ENCODE data around the gene LRRC27. TPM values are rescaled to one million over a fixed set of nuclear protein-coding genes. Genes with fewer than 3 reads are reported as not detected.

The LRRC27 gene
- total RNA-seq, 2 donors from 2014 or later, result 5.8 to 6.1 TPM

DNA sequence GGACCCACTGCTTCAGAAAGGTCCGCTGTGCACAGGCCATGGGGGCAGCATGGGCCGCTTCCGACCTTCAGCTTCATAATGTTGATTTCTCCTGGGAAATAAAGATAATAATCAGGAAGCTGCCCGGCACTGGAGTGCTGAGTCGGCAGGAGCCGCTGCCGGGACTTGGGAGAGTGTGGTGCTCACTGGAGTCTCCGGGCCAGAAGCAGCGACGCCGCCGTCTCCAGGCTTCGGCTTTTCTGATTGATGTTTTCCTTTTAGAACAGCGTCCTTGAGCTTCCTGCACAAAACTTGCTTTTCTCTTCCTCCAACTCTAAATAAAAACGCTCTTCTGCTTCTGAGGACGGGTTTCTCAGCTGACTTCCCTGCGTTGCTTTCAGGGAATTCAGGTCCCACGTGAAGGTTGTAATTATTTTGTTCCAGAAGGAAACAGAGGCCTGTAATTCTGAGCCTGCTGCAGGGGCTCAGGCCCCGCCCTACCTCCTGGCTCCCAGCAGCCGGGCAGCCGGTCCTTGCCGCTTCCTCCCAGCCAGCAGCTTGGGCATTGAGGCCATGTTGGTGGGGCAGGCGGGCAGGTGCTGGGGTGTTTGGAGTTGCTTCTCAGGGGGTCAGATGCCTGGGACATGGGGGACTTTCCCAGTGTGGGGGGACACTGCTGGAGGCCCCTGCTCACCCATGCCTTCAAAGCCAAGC is 79.7 kb downstream of the LRRC27 start:
- DNase-seq, result peak; percentile 74
- Histone ChIP-seq H3K4me3 (no peak overlapping the region), H3K27me3 (no peaks in the 10 kb centered on the region), H3K9ac (ENCODE audit: low read depth in 2 of 2, low read length in 2 of 2) (peak overlapping the region; percentile 53 to 83), H3K36me3 (peaks cover 3% of the 10 kb centered on the region), H3K4me1 (peaks cover 39% of the 10 kb centered on the region), H3K27ac (peak overlapping the region; percentile 78), H3K9me3 (no peaks in the 10 kb centered on the region)
- TF ChIP-seq, protein P1, sequence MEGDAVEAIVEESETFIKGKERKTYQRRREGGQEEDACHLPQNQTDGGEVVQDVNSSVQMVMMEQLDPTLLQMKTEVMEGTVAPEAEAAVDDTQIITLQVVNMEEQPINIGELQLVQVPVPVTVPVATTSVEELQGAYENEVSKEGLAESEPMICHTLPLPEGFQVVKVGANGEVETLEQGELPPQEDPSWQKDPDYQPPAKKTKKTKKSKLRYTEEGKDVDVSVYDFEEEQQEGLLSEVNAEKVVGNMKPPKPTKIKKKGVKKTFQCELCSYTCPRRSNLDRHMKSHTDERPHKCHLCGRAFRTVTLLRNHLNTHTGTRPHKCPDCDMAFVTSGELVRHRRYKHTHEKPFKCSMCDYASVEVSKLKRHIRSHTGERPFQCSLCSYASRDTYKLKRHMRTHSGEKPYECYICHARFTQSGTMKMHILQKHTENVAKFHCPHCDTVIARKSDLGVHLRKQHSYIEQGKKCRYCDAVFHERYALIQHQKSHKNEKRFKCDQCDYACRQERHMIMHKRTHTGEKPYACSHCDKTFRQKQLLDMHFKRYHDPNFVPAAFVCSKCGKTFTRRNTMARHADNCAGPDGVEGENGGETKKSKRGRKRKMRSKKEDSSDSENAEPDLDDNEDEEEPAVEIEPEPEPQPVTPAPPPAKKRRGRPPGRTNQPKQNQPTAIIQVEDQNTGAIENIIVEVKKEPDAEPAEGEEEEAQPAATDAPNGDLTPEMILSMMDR (IDR thresholded peaks at IDR 0.05), result no peak
- intact Hi-C loops (cut with DNase I), result no loop called here

DNA sequence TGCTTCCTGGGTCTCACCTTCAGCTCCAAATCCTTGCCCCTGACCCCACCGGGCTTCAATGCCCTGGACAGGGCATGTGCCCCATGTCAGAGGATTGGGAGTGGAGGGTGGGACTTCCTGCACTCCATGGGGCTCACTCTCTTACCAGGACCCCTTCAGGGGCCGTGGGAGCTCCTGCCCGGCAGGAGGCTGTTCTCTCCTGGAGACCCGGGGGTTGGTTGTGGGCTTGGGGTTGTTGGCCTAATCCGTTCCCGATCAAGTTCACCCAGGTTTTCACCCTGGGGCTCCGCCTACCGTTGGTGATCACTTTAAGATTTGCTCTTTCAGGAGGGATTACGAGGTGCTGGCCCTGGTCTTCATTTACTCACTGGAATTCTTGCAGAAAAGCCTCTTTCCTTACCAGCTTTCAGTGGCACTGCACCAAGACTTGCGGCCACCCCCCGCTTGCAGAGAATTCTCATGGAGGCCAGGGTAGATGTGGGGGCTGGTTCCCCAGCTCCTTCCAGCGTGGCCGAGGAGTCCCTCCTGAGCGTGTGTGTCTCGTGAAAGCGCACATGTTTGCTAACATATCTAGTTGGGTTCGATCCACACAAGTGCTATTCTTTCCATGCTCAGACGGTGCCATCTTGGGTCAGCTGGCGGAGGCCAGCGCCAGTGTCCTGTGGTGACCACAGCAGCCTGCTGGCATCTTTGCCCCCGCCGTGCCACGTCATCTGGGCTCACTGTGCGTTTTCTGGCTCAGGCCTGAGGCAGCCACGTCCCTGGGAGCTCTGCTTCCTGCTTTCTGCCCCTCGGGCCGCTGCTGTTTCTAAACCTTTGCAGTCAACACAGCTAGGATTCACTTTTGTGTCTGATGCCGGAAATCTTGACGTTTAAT is 80.6 kb downstream of the LRRC27 start:
- no peaks in the 10 kb centered on the region for H3K9me3 ChIP-seq
- peak overlapping the region; percentile 78 for H3K27ac ChIP-seq
- TF ChIP-seq, protein P1 (IDR thresholded peaks at IDR 0.05), result no peak
- H3K27me3 ChIP-seq, result no peaks in the 10 kb centered on the region
- no peak overlapping the region for H3K4me3 ChIP-seq
- intact Hi-C loops (cut with DNase I), result no loop called here
- DNase-seq, result no peak
- no peaks in the 10 kb centered on the region for H3K36me3 ChIP-seq
- peak overlapping the region; percentile 46 to 83 for H3K9ac ChIP-seq (ENCODE audit: low read depth in 2 of 2, low read length in 2 of 2)
- peaks cover 38% of the 10 kb centered on the region for H3K4me1 ChIP-seq

DNA sequence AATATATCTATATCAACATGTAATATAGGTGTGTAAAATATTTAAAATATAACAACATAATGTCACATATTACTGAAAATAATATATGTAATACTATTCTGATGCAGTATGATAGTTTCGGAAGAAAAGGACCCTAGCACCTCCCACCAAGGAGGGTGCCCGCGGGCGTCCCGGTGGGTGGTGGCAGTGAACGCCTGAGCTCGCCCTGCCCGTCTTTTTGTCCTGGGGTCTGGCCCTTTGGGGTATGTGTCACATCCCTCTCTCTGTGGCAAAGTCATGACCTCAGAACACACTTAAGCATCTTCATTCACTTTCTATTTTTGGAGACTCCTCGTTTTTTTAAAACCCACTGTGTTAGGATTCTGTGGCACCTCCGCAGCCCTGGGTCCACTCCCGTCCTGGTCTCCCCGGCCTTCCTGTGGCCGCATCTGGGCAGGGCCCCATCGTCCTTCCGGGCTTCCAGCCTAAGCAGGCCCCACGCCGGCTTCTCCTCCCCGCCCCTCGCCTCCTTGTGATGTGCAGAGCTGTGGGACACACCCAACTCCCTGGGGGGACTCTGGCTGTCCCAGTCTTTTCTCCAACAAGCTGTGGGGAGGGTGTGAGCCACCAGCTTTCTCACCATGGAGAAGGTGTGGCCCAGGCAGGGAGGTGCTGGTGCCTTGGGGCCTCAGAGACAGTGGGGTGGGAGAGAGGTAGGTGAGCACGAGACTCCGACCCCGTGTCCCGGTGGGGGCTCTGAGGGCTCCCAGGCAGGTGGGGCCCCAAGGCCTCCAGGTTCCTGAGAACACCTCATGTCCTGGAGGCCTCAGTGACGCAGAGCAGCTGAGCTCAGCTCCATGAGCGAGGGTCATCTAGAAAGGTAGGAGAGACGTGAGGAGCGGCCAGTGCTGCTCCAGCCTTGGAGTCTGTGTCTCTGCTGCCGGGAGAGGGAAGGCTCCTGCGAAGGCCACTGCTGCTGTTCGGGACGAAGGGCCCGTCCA is 81.5 kb downstream of the LRRC27 start:
- intact Hi-C loops (cut with DNase I), result no loop called here

DNA sequence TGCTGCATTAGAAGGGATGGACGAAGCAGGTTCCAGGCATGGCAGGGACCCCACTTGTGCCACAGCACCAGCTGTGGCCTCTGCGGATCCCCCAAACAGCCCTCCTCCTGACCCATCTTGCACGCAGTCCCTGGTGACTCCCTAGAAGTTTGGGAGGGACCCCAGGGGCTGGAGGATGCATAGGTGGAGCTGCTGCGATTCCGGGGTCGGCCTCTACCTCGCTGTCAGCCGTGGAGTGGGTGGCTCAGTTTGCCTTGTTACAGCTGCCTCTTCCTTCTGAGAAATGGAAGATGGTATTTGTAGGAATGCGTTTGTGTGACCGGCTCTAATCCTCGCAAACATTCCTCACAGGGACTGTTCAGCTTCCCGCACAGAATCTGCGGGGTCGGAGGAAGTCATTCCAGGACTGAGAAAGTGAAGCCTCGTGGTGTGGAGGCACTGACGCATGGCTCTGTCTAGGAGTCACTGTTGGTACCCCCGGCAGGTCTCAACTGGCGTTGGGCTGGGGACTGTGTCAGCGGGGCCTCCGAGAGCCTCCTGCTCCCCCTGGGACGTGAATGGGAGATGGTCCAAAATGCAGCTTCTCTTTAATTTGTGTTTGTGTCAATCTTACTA is 82.5 kb downstream of the LRRC27 start:
- no peak overlapping the region for H3K27ac ChIP-seq
- TF ChIP-seq, protein P1 (IDR thresholded peaks at IDR 0.05), result no peak
- no peak overlapping the region for H3K4me3 ChIP-seq
- H3K27me3 ChIP-seq, result no peaks in the 10 kb centered on the region
- no peak for DNase-seq
- no peaks in the 10 kb centered on the region for H3K9me3 ChIP-seq
- H3K9ac ChIP-seq (ENCODE audit: low read depth in 2 of 2, low read length in 2 of 2), result no peak overlapping the region
- H3K4me1 ChIP-seq, result peaks cover 36% of the 10 kb centered on the region
- intact Hi-C loops (cut with DNase I), result no loop called here
- no peaks in the 10 kb centered on the region for H3K36me3 ChIP-seq

More for the DNA sequence above, 81.5 kb downstream of the LRRC27 start:
- Histone ChIP-seq H3K4me1 (peaks cover 37% of the 10 kb centered on the region), H3K9me3 (no peaks in the 10 kb centered on the region), H3K4me3 (no peak overlapping the region), H3K9ac (ENCODE audit: low read depth in 2 of 2, low read length in 2 of 2) (peak overlapping the region in 1 of 2 donors; percentile 44), H3K27ac (no peak overlapping the region), H3K27me3 (no peaks in the 10 kb centered on the region), H3K36me3 (no peaks in the 10 kb centered on the region)
- DNase-seq, result no peak
- TF ChIP-seq, protein P1 (IDR thresholded peaks at IDR 0.05), result no peak

Data from colonic mucosa (tissue), 4 donors.